SJCRH30 (cell line): ENCODE data around the gene SPA17. TPM values are rescaled to one million over a fixed set of nuclear protein-coding genes. Genes with fewer than 3 reads are reported as not detected.

Experiments
- DNase-seq, 2 experiments: peaks; one replicate each; pipeline ENCODE4 v3.0.0-alpha.2; 2015 to 2020
- H3K27ac ChIP-seq: fragments of 250-450 bp; sonication (Bioruptor Pico); 2 replicates; pipeline ENCODE4 v1.5.1; 2020; ENCODE audit warnings: mild to moderate bottlenecking, moderate library complexity
- H3K27me3 ChIP-seq: fragments of 250-450 bp; sonication (Bioruptor Pico); 2 replicates; pipeline ENCODE4 v1.5.1; 2020; ENCODE audit warnings: mild to moderate bottlenecking, moderate library complexity
- H3K36me3 ChIP-seq: fragments of 250-450 bp; sonication (Bioruptor Pico); 2 replicates; pipeline ENCODE4 v1.5.1; 2020; ENCODE audit warnings: mild to moderate bottlenecking, moderate library complexity
- H3K4me1 ChIP-seq: fragments of 250-450 bp; sonication (Bioruptor Pico); 2 replicates; pipeline ENCODE4 v1.5.1; 2020; ENCODE audit warnings: mild to moderate bottlenecking, moderate library complexity
- H3K4me3 ChIP-seq: fragments of 250-450 bp; sonication (Bioruptor Pico); 2 replicates; pipeline ENCODE4 v1.5.1; 2020; ENCODE audit warnings: mild to moderate bottlenecking, moderate library complexity
- H3K9me3 ChIP-seq: fragments of 250-450 bp; sonication (Bioruptor Pico); replicated peaks from 2 replicates; pipeline ENCODE4 v1.5.1; 2020; ENCODE audit warnings: mild to moderate bottlenecking, moderate library complexity
- total RNA-seq: library from RNA; depleted of rRNA; stranded (reverse); fragments of >200 nt; shearing (Covaris generic); gene quantifications from 2 replicates; pipeline ENCODE4 v1.2.3, GENCODE V29; 2014

Gene SPA17
- total RNA-seq, 1 experiment from 2014 or later = 6.0 TPM

DNA sequence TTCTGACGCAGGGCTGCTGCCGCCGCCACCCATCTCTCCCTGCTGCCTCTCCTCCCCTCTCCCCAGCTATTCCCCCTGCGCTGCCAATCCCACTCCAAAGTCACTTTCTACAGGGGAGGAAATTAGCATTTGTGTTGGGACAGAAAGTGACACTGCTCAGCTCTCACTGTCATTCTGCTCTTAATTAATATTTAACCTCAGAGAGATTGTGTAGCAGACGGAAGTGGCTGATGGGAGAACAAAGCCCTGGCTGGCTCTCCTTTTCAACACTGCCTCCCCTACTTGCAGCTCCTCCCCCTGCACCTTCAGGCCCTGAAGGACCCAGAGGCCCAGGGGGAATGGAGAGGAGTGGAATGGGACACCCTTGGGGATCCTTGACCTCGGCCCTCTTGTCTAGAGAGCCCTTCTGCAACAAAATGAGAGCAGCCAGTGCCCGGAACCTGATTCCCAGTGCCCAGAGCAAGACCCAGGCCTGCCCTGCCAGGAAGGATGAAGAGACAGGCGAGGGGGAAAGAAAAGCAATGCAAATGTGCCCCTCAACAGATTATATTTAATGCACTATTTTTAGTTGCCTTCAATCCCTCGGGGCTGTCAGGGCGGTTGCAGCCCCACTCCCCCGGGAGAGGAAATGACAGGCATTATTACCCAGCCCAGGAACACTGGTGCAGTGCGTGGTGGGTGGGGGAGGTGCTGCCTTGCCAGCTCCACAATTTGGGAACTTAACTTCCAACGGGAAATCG, 51.4 kb downstream of the SPA17 start:
- H3K27ac ChIP-seq = no peak overlapping the region
- H3K4me1 ChIP-seq = no peaks in the 10 kb centered on the region
- no peaks in the 10 kb centered on the region for H3K9me3 ChIP-seq
- no peaks in the 10 kb centered on the region for H3K27me3 ChIP-seq
- no peak for DNase-seq
- H3K4me3 ChIP-seq = no peak overlapping the region
- no peaks in the 10 kb centered on the region for H3K36me3 ChIP-seq

DNA sequence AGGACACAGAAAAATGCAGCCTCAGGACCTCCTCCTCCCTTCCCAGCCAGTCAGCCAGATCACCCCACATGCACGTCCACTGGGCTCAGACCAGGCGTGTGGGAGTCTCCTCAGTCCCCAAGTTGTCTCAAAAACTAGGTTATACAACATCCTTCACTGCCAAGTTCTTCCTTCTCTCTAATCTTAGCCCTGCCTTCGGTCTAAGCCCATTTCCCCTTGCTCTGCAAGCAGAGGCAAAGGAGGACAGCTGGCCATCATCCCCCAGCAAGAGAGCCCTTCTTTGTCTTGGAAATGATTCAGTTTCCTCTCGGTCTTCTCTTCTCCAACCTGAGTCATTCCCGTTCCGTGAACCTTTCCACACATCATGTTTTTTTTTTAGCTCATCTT, 52.0 kb downstream of the SPA17 start:
- no peaks in the 10 kb centered on the region for H3K4me1 ChIP-seq
- no peaks in the 10 kb centered on the region for H3K27me3 ChIP-seq
- H3K36me3 ChIP-seq = no peaks in the 10 kb centered on the region
- no peak overlapping the region for H3K4me3 ChIP-seq
- no peaks in the 10 kb centered on the region for H3K9me3 ChIP-seq
- no peak overlapping the region for H3K27ac ChIP-seq
- no peak for DNase-seq

DNA sequence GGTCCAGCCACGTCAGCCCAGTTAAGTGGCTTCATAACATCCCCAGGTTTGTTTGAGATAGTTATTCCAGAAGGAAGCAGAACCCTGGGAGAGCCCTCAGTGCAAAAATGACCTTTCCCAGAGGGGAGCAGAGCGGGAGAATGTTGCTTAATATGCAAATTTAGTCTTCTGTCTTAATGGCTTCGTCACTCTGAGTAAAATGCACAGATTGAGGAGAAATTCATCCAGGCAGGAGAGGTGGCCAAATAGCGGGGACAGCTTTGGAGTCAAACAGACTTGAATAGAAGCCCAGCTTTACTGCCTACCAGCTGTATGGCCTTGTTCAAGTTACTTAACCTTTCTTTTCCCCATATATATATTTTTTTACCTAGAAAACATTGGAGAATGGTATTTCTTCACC, 53.8 kb downstream of the SPA17 start:
- no peaks in the 10 kb centered on the region for H3K36me3 ChIP-seq
- no peaks in the 10 kb centered on the region for H3K4me1 ChIP-seq
- no peaks in the 10 kb centered on the region for H3K27me3 ChIP-seq
- no peak overlapping the region for H3K4me3 ChIP-seq
- H3K9me3 ChIP-seq = no peaks in the 10 kb centered on the region
- DNase-seq = no peak
- no peak overlapping the region for H3K27ac ChIP-seq

DNA sequence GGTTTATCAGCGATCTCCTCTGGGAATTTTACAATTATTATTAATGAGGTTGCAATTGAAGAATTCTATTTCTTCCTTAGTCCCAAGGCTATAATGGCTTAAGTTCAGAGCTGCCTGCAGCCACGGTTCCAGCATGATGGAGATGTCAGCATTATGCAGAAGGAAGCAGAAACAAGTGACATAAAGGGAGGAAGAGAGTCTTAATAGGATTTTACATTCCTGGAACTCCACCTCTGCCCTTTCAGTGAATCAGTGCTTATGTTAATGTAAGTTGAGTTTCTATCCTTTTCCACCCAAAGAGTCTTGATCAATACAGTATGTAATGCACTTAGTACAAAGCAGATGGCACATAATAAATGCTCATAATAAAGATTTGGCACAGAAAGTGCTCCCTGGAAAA, 54.4 kb downstream of the SPA17 start:
- no peaks in the 10 kb centered on the region for H3K27me3 ChIP-seq
- no peaks in the 10 kb centered on the region for H3K9me3 ChIP-seq
- H3K27ac ChIP-seq = no peak overlapping the region
- H3K36me3 ChIP-seq = no peaks in the 10 kb centered on the region
- H3K4me3 ChIP-seq = no peak overlapping the region
- H3K4me1 ChIP-seq = no peaks in the 10 kb centered on the region
- no peak for DNase-seq

DNA sequence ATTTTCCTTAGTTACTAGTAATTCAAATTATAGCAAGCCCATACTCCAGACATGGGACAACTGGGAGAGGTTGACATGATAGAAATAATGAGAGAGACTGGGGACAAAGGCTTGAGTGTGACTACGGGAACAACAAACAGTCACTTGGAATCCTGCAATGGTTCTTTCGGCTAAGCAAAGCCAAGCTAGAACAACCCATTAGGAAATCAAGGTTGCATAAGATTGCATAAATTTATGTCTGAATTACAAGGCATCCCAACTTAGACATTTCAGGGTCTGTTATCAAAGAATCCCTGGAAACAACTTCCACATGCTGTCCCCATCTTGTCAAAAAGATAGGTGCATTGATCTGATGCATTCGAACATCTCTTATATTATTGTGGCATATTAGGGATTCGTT, 55.9 kb downstream of the SPA17 start:
- no peak overlapping the region for H3K27ac ChIP-seq
- H3K36me3 ChIP-seq = no peaks in the 10 kb centered on the region
- H3K9me3 ChIP-seq = no peaks in the 10 kb centered on the region
- no peak for DNase-seq
- H3K4me3 ChIP-seq = no peak overlapping the region
- H3K27me3 ChIP-seq = no peaks in the 10 kb centered on the region
- no peaks in the 10 kb centered on the region for H3K4me1 ChIP-seq

DNA sequence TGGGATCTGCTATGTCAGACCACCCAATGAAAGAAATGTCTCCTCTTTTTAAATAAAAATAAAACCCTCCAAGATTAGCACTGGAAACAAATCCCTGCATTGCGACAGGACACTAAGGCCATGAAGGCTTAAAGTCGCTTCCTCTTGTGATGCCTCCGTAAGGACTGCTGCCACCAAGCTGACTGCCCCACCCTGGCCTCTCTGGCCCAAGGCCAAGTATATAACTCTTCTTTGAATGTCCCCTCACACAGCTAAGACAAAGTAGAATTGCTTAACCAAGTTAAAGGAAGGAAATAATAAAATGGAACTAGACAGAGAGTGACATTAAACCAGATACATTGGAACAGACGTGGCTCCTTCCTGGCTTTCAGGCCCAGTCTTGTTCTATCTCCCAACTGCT, 58.5 kb downstream of the SPA17 start:
- no peak for DNase-seq
- Histone ChIP-seq H3K9me3 (no peaks in the 10 kb centered on the region), H3K27me3 (no peaks in the 10 kb centered on the region), H3K36me3 (no peaks in the 10 kb centered on the region), H3K4me1 (no peaks in the 10 kb centered on the region), H3K27ac (no peak overlapping the region), H3K4me3 (no peak overlapping the region)

DNA sequence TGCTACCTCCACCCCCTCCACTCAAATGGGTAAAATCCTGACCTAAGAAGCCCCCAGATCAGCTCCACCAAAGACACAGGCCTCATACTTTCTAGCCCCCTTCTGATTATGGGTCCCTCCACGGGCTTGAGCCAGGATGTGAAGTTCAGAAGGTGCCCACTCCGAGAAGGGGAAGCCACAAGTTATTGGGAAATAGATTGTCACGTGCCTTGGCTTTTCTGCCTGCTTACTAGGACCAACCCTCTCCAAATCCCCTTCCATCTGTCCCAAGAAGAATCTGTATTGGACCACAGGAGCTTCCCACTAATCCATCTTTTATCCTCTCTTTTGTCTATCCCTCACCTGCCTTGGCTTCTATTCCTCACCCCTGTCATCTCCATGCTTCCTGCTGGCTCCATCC, 63.0 kb downstream of the SPA17 start:
- Histone ChIP-seq H3K27ac (no peak overlapping the region), H3K36me3 (no peaks in the 10 kb centered on the region), H3K4me3 (no peak overlapping the region), H3K4me1 (no peaks in the 10 kb centered on the region), H3K9me3 (no peaks in the 10 kb centered on the region), H3K27me3 (0 out of 2 replicates have a peak, but pooled peaks cover 3% of the 10 kb centered on the region)
- DNase-seq = no peak

DNA sequence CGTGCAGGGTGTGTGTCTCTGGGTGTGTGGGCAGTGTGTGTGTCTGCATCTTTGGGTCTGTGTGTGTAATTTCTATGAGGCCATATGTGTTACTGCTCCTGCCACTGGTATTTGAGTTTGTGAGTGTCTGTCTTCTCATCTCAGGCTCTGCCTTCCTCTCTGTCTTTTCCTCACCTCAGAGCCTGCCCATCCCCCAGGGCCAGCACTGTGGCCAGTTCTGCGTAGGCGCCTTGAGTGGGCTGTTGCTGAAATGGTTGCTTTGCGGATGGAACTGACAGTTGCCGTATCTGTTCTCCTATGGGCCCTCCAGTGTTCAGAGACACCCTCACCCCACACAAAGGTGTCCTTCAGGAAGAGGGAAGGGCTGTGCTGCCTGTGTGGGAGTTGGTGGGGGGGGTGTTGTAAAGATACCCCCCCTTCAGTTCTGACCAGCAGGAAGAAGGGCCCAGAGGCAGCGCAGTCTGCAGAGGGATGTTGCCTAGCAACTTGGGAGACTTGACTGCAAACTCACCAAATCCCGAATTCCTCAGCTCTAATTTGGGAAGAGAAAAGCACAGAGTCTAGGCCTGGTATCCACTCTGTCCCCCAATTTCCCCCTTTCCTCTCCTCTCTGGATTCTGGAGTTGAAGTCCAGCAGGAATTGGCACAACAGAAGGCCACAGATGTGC, 64.1 kb downstream of the SPA17 start:
- Histone ChIP-seq H3K36me3 (no peaks in the 10 kb centered on the region), H3K9me3 (no peaks in the 10 kb centered on the region), H3K27ac (no peak overlapping the region), H3K27me3 (0 out of 2 replicates have a peak, but pooled peaks cover 3% of the 10 kb centered on the region), H3K4me3 (no peak overlapping the region), H3K4me1 (no peaks in the 10 kb centered on the region)
- no peak for DNase-seq

DNA sequence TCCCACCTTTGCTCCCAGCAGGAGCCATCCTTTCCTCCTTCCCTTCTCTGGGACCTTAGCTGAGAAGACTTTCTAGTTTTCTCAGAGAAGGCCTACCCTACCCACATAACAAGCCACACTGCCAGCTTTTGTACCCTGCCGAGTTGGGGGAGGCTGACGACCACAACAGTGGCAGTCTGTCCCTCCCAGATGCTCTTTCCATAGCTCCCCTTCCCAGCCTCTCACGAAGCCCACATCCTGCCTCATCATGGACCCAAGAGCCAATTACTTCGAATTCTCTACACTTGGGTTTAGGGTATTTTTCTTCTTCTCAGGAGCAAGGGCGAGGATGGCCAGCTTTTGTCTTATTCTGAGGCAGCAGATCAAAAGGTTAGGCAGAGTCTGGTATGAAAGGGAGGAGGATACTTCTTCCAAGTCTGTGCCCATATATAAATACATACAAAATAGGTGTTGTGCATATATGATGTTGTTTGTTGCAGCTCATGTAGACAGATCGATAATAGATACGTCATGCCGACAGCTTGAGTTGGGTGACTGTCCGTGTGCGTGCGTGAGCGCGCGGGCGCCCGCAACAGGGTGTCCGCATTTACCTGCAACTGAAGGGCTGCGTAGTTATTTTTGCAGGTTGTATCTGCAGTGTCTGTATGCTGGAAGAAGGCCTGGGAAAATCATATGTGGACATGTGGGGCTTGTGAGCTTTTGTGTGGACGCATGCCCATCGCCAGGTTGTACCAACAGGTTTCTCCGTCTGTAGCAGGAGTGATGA, 65.2 kb downstream of the SPA17 start:
- Histone ChIP-seq H3K27me3 (0 out of 2 replicates have a peak, but pooled peaks cover 3% of the 10 kb centered on the region), H3K9me3 (no peaks in the 10 kb centered on the region), H3K36me3 (no peaks in the 10 kb centered on the region), H3K27ac (no peak overlapping the region), H3K4me3 (peak overlapping the region; percentile 69), H3K4me1 (no peaks in the 10 kb centered on the region)
- DNase-seq = no peak

DNA sequence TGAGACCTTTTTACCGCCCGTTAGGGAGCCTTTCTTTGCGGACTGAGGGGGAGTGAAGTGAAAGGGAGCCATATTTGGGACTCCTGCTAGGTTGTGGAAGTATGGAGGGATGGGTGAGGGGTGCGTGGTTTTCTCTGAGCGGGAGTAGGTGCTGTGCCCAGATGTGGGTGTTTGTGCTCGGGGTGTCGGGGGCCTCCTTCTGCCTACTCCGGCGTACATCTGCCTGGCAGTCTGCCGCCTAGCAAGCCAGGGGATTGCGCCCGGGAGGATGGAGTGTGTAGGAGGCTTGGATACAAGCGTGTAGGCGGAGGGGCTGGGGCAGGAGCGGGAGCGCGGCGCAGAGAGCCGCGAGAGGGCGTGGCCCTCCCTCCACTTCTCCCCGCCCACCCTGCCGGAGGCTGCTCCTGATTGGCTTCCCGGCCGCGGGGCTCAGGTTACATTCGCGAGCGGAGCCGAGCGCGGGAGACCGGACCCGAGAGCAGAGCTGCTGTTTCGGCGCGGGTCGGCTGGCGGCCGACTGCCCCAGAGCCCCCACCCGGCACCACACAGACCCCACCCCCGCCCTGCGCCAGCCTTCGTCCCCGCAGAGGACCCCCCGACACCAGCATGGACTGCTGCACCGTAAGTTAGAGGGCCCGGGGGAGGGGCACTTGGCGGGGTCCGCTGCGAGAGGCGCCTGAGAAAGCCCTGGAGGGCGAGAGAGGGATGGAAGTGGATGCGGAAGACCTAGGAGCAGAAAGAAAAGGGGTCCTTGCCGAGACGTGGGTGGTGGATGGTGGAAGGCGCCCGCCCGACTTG, 66.0 kb downstream of the SPA17 start, which contains the start of gene NRGN:
Gene NRGN (plus strand): TSS at position 464 of the 798 bp plus-strand sequence. CDS start 143 bp downstream, at position 607.
- H3K4me3 ChIP-seq = peak within 1 kb of the TSS; percentile 69
- no peaks in the 10 kb centered on the region for H3K4me1 ChIP-seq
- H3K27ac ChIP-seq = no peak within 1 kb of the TSS; the same call in 1 of the 2 replicates
- no peaks in the 10 kb centered on the region for H3K9me3 ChIP-seq
- 0 out of 2 replicates have a peak, but pooled peaks cover 3% of the 10 kb centered on the region for H3K27me3 ChIP-seq
- peak; percentile 88 for DNase-seq
- H3K36me3 ChIP-seq = no peaks in the 10 kb centered on the region

DNA sequence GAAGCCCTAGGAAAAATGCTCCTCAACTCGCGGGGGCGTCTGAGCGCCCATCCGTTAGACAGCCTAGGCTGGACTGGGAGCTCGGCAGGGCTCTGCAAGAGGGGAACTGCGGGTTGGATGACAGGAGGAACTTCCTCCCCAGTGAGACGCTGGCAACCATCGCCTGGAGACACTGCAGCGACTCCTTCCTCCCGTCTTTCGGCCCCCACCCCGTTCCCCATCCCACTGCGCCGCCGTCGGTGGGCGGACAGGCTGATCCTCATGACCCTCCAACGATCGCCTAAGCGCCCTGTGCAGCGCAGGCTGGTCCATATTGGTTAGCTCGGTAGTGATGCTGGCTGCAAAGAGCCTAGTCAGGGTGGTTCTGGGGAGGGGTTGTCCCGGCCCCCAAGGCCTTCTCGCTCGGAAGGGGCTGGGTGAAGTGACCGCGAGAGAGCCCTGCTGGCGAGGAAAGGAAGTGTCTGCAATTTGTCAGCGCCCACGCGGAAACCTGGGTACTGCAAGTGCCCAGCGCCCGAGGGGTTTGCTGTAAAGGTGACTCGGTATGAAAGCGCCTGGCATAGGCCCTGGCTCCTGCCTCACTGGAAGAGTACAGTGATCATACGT, 66.7 kb downstream of the SPA17 start:
- 0 out of 2 replicates have a peak, but pooled peaks cover 3% of the 10 kb centered on the region for H3K27me3 ChIP-seq
- no peaks in the 10 kb centered on the region for H3K36me3 ChIP-seq
- peak; percentile 27 to 36 for DNase-seq
- no peak overlapping the region; the same call in 1 of the 2 replicates for H3K27ac ChIP-seq
- H3K9me3 ChIP-seq = no peaks in the 10 kb centered on the region
- no peaks in the 10 kb centered on the region for H3K4me1 ChIP-seq
- peak overlapping the region; percentile 69 for H3K4me3 ChIP-seq

DNA sequence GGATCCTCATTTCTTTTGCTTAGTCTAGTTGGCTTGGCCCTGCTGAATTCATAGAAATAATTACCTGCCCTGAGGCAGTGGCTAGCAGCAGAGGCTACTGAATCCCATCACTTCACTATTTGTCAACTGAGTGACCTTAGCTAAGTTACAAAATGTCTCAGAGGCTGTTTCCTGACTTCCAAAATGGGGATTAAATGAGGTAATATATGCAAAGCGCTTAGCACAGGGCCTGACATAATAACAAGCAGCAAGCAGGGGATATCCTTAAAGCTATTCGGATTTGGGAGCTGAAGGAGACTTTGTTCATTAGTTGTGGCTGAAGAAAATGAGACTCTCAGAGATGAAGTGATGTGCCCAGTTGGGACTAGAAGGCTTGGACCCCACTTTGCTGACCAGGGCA, 68.9 kb downstream of the SPA17 start:
- no peaks in the 10 kb centered on the region for H3K9me3 ChIP-seq
- H3K27me3 ChIP-seq = 0 out of 2 replicates have a peak, but pooled peaks cover 3% of the 10 kb centered on the region
- H3K4me3 ChIP-seq = no peak overlapping the region
- H3K36me3 ChIP-seq = no peaks in the 10 kb centered on the region
- no peak overlapping the region for H3K27ac ChIP-seq
- no peaks in the 10 kb centered on the region for H3K4me1 ChIP-seq
- no peak for DNase-seq

DNA sequence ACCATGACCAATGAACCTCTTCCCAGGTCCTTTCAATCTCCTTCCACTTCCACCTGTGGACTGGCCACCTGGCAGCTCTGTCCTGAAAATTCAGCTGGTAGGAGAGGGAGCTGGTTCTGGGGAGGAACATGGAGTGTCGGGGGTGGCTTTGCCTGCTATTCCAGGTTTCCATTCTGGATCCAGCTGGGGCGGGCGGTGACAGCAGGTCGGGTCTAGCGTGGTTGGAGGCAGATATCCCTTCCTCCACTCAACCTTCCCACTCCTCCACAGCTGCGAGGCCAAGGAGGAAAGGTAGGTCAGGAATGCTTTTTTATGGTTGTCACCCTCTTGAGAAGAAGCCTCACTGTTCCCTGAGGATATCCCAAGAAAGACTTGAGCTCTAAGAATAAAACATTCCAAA, 69.3 kb downstream of the SPA17 start:
- no peak for DNase-seq
- H3K9me3 ChIP-seq = no peaks in the 10 kb centered on the region
- H3K36me3 ChIP-seq = no peaks in the 10 kb centered on the region
- H3K27ac ChIP-seq = no peak overlapping the region
- no peak overlapping the region for H3K4me3 ChIP-seq
- H3K27me3 ChIP-seq = 0 out of 2 replicates have a peak, but pooled peaks cover 3% of the 10 kb centered on the region
- no peaks in the 10 kb centered on the region for H3K4me1 ChIP-seq

DNA sequence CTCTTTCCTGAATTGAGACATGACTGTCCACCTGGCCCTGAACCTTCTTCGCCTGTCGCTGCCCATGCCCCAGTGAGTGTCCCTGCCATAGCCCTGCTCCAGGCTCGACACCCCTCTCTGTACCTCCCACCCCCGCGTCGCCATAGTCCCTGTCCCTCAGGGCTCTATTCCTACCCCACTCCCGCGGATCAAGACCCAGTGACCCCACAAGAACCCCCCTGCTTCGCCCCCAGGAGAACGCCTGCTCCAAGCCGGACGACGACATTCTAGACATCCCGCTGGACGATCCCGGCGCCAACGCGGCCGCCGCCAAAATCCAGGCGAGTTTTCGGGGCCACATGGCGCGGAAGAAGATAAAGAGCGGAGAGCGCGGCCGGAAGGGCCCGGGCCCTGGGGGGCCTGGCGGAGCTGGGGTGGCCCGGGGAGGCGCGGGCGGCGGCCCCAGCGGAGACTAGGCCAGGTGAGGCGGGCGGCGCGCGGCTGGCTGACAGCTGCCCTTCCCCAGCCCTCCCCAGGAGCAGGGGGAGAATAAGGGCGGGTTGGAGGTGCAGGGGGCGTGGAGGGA, 71.6 kb downstream of the SPA17 start:
- no peaks in the 10 kb centered on the region for H3K9me3 ChIP-seq
- no peak for DNase-seq
- H3K4me1 ChIP-seq = no peaks in the 10 kb centered on the region
- no peaks in the 10 kb centered on the region for H3K27me3 ChIP-seq
- H3K4me3 ChIP-seq = no peak overlapping the region
- no peaks in the 10 kb centered on the region for H3K36me3 ChIP-seq
- H3K27ac ChIP-seq = no peak overlapping the region
